HEK293 (cell line): ENCODE measurements around the gene PDCD4.

ENCODE experiments used
- GLIS1 ChIP-seq: fragments of 450-650 bp; formaldehyde crosslinking; IDR thresholded peaks from 2 replicates; pipeline ENCODE4 v1.5.1; 2016; ENCODE audit warnings: missing biosample characterization, missing genetic modification characterization
- RBAK ChIP-seq: fragments of 450-650 bp; formaldehyde crosslinking; IDR thresholded peaks from 2 replicates; pipeline ENCODE4 v1.5.1; 2016; ENCODE audit warnings: missing biosample characterization, missing genetic modification characterization
- ZBTB17 ChIP-seq: fragments of 450-650 bp; formaldehyde crosslinking; IDR thresholded peaks from 2 replicates; pipeline ENCODE4 v1.5.1; 2016; ENCODE audit warnings: missing biosample characterization, missing genetic modification characterization
- ZNF324 ChIP-seq: fragments of 450-650 bp; formaldehyde crosslinking; IDR thresholded peaks from 2 replicates; pipeline ENCODE4 v1.5.1; 2016; ENCODE audit warnings: missing biosample characterization, missing genetic modification characterization
- ZNF521 ChIP-seq: fragments of 450-650 bp; formaldehyde crosslinking; IDR thresholded peaks from 2 replicates; pipeline ENCODE4 v1.5.1; 2017; ENCODE audit warnings: missing biosample characterization, mild to moderate bottlenecking, missing genetic modification characterization
- ZNF76 ChIP-seq: fragments of 450-650 bp; formaldehyde crosslinking; IDR thresholded peaks from 2 replicates; pipeline ENCODE4; 2016; ENCODE audit warnings: low read depth, missing biosample characterization, missing genetic modification characterization, borderline replicate concordance
- TF ChIP-seq, protein P1 (sequence below): fragments of 450-650 bp; formaldehyde crosslinking; IDR thresholded peaks from 2 replicates; pipeline ENCODE4 v1.5.1; 2016; ENCODE audit warnings: missing biosample characterization, missing genetic modification characterization
- TF ChIP-seq, protein P2 (sequence below): fragments of 450-650 bp; formaldehyde crosslinking; IDR thresholded peaks from 2 replicates; pipeline ENCODE4 v1.5.1; 2016; ENCODE audit warnings: missing biosample characterization, missing genetic modification characterization
- TF ChIP-seq, protein P3 (sequence below): fragments of 450-650 bp; formaldehyde crosslinking; IDR thresholded peaks from 2 replicates; pipeline ENCODE4 v1.5.1; 2016; ENCODE audit warnings: missing biosample characterization, missing genetic modification characterization, low read depth
- TF ChIP-seq, protein P4 (sequence below): fragments of 450-650 bp; formaldehyde crosslinking; IDR thresholded peaks from 2 replicates; pipeline ENCODE4 v1.5.1; 2017; ENCODE audit warnings: missing biosample characterization, missing genetic modification characterization

DNA sequence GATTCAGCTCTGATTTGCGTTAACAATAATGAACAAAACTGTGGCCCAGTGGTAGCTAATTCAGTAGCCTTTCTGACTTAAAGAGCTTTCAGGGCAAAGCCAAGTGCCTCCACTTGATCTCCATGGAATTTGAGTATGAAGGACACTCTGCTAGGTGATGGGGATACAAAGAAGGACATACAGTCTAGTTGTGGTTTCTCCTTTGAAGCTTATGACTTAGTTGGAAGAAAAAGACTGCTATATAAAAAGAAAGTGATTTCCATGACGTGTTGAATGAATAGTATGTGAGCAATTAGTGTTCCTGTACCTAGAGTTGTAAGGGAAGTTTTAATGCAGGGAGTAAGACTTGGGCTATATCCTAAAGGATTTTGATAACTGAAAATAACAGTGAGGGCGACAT, 8.3 kb downstream of the PDCD4 start:
- no peak for TF ChIP-seq ZNF521 (tag by site-specific recombination)
- TF ChIP-seq, protein P1, sequence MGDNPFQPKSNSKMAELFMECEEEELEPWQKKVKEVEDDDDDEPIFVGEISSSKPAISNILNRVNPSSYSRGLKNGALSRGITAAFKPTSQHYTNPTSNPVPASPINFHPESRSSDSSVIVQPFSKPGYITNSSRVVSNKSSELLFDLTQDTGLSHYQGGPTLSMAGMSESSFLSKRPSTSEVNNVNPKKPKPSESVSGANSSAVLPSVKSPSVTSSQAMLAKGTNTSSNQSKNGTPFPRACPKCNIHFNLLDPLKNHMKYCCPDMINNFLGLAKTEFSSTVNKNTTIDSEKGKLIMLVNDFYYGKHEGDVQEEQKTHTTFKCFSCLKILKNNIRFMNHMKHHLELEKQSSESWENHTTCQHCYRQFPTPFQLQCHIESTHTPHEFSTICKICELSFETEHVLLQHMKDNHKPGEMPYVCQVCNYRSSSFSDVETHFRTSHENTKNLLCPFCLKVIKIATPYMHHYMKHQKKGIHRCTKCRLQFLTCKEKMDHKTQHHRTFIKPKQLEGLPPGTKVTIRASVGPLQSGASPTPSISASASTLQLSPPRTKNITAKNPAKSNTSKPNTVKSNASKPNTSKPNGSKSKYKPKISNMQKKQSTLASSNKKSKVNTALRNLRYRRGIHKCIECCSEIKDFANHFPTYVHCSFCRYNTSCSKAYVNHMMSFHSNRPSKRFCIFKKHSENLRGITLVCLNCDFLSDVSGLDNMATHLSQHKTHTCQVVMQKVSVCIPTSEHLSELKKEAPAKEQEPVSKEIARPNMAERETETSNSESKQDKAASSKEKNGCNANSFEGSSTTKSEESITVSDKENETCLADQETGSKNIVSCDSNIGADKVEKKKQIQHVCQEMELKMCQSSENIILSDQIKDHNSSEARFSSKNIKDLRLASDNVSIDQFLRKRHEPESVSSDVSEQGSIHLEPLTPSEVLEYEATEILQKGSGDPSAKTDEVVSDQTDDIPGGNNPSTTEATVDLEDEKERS (tag by site-specific recombination) = no peak
- TF ChIP-seq, protein P2, sequence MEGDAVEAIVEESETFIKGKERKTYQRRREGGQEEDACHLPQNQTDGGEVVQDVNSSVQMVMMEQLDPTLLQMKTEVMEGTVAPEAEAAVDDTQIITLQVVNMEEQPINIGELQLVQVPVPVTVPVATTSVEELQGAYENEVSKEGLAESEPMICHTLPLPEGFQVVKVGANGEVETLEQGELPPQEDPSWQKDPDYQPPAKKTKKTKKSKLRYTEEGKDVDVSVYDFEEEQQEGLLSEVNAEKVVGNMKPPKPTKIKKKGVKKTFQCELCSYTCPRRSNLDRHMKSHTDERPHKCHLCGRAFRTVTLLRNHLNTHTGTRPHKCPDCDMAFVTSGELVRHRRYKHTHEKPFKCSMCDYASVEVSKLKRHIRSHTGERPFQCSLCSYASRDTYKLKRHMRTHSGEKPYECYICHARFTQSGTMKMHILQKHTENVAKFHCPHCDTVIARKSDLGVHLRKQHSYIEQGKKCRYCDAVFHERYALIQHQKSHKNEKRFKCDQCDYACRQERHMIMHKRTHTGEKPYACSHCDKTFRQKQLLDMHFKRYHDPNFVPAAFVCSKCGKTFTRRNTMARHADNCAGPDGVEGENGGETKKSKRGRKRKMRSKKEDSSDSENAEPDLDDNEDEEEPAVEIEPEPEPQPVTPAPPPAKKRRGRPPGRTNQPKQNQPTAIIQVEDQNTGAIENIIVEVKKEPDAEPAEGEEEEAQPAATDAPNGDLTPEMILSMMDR (tag by site-specific recombination) = no peak
- TF ChIP-seq, protein P3, sequence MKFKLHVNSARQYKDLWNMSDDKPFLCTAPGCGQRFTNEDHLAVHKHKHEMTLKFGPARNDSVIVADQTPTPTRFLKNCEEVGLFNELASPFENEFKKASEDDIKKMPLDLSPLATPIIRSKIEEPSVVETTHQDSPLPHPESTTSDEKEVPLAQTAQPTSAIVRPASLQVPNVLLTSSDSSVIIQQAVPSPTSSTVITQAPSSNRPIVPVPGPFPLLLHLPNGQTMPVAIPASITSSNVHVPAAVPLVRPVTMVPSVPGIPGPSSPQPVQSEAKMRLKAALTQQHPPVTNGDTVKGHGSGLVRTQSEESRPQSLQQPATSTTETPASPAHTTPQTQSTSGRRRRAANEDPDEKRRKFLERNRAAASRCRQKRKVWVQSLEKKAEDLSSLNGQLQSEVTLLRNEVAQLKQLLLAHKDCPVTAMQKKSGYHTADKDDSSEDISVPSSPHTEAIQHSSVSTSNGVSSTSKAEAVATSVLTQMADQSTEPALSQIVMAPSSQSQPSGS (tag by site-specific recombination) = no peak
- TF ChIP-seq RBAK (tag by site-specific recombination) = no peak
- TF ChIP-seq ZNF324 = no peak
- no peak for TF ChIP-seq ZBTB17 (tag by site-specific recombination)
- no peak for TF ChIP-seq ZNF76 (tag by site-specific recombination)
- TF ChIP-seq, protein P4, sequence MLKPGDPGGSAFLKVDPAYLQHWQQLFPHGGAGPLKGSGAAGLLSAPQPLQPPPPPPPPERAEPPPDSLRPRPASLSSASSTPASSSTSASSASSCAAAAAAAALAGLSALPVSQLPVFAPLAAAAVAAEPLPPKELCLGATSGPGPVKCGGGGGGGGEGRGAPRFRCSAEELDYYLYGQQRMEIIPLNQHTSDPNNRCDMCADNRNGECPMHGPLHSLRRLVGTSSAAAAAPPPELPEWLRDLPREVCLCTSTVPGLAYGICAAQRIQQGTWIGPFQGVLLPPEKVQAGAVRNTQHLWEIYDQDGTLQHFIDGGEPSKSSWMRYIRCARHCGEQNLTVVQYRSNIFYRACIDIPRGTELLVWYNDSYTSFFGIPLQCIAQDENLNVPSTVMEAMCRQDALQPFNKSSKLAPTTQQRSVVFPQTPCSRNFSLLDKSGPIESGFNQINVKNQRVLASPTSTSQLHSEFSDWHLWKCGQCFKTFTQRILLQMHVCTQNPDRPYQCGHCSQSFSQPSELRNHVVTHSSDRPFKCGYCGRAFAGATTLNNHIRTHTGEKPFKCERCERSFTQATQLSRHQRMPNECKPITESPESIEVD (tag by site-specific recombination) = no peak
- no peak for TF ChIP-seq GLIS1
